Omental fat pad (tissue), 4 donors: Measurements from ENCODE around the gene GPR137B. TPM values are rescaled to one million over a fixed set of nuclear protein-coding genes. Genes with fewer than 3 reads are reported as not detected.

Experiments
- ATAC-seq: fragments of 150-250 bp; one replicate; pipeline ENCODE4 v1.9.1; 2016; ENCODE audit warnings: mild to moderate bottlenecking, moderate library complexity; ENCODE audit not compliant: low FRiP score
- DNase-seq: peaks from one replicate; pipeline ENCODE4 v3.0.0-alpha.2; 2019; ENCODE audit warnings: low spot score
- total RNA-seq, 4 donors: library from RNA; depleted of rRNA; stranded (reverse); fragments of >200 nt; gene quantifications; one replicate each; pipeline ENCODE4 v1.1.0, GENCODE V29; 2016
- TF ChIP-seq, protein P1 (sequence below), 3 donors: fragments of 450-650 bp; IDR thresholded peaks; one replicate each; pipeline ENCODE4 v1.5.1; 2016 to 2017; ENCODE audit warnings: antibody characterized with exemption in 3 of 3, mild to moderate bottlenecking in 3 of 3, moderate library complexity in 2 of 3

The GPR137B gene
- total RNA-seq, 4 donors from 2014 or later = 13.7 to 37.7 (median 26.0) TPM

DNA sequence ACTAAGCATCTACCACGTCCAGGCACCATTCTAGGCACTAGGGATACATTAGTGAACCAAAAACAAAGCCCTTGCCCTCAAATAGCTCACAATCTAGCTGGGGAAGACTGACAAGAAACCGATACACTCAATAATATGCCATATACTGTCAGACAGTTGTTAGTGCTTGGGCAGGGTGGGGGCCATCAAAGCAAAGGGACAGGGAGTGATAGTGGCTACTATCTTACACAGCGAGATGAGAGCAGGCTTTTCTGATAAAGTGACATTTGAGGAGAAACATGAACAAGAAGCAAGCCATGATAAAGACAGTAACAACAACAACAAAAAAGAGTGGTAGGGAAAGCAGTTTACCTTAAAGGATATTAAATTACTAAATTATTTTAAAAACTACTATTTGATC lies 98.3 kb downstream of the GPR137B start:
- TF ChIP-seq, protein P1, sequence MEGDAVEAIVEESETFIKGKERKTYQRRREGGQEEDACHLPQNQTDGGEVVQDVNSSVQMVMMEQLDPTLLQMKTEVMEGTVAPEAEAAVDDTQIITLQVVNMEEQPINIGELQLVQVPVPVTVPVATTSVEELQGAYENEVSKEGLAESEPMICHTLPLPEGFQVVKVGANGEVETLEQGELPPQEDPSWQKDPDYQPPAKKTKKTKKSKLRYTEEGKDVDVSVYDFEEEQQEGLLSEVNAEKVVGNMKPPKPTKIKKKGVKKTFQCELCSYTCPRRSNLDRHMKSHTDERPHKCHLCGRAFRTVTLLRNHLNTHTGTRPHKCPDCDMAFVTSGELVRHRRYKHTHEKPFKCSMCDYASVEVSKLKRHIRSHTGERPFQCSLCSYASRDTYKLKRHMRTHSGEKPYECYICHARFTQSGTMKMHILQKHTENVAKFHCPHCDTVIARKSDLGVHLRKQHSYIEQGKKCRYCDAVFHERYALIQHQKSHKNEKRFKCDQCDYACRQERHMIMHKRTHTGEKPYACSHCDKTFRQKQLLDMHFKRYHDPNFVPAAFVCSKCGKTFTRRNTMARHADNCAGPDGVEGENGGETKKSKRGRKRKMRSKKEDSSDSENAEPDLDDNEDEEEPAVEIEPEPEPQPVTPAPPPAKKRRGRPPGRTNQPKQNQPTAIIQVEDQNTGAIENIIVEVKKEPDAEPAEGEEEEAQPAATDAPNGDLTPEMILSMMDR (IDR thresholded peaks at IDR 0.05) = no peak
- DNase-seq (no peak), ATAC-seq (no peak)

DNA sequence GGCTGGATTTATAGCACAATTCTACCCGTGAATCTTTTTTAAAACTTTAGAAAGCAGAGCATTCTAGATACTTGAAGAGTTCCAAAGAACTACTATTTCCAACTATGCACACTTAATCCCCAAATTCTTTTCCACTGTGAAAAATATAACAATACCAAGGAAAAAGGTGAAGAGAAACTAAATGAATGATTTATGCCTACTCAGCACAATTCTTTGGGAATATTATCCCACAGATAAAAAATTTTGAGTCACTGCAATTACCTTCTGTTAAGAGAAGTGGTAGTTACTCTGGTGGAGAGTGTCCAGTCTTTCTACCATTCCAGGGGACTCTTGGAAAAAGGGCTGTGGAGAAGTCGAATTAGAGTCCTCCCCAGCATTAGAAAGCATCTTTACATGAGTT lies 100.2 kb downstream of the GPR137B start:
- TF ChIP-seq, protein P1 (IDR thresholded peaks at IDR 0.05) = no peak
- ATAC-seq (no peak), DNase-seq (no peak)

DNA sequence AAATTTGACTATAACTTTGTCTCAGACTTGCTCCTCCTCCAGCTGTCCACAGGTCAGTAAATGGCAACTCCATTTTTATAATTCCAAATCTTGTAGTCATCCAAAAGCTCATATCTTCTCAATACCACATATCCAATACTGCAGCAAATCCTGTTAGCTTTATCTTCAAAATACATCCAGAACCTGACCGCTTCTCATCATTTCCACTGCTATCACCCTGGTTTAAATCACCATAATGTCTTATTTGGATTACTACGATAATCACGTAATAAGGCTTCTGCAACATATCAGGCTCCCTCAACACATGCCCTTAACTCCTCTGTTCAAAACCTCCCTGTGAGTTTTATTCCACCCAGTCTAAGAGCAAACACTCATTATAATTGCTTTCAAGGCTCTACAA lies 104.9 kb downstream of the GPR137B start:
- TF ChIP-seq, protein P1 (IDR thresholded peaks at IDR 0.05) = no peak
- ATAC-seq (no peak), DNase-seq (no peak)

DNA sequence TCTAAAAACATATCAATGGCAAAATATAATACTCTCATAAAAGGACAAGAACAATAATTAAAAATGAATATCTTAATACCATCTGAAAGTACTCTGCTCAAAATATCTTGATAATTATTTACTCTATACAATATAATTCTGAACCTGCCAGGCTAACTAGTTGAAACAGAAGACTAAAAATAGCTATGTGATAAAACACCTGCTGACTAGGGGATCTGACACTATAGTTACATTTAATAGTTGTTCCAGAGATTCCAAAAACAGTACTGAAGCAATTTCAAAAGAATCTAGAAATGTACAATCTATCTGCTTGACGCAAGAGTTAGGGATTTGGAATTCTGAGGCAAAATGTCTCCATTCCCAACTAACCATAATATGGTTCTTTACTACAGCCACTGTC lies 109.2 kb downstream of the GPR137B start:
- TF ChIP-seq, protein P1 (IDR thresholded peaks at IDR 0.05) = no peak
- ATAC-seq = no peak
- no peak for DNase-seq

- DNase-seq = no peak
- no peak for ATAC-seq
- TF ChIP-seq, protein P1 (IDR thresholded peaks at IDR 0.05) = no peak
Measured at GRCh38 chr1:236253119-236253518, 110.8 kb downstream of the GPR137B start.

- no peak for ATAC-seq
Measured at GRCh38 chr1:236253918-236254637, 111.7 kb downstream of the GPR137B start.

GRCh38 chr1:236257216-236257615 lies 114.9 kb downstream of the GPR137B start:
- no peak for ATAC-seq

More at GRCh38 chr1:236253918-236254637, 111.7 kb downstream of the GPR137B start:
- TF ChIP-seq, protein P1 (IDR thresholded peaks at IDR 0.05) = no peak
- DNase-seq = no peak

More at GRCh38 chr1:236257216-236257615, 114.9 kb downstream of the GPR137B start:
- DNase-seq = no peak
- TF ChIP-seq, protein P1 (IDR thresholded peaks at IDR 0.05) = no peak
